ENCODE results near the gene DERA. TPM values are rescaled to one million over a fixed set of nuclear protein-coding genes. Genes with fewer than 3 reads are reported as not detected.

Gene DERA
- polyA plus RNA-seq, 1 donor (not counting 4 experiments of a cell fraction or from before 2014, with no cell fraction given), result 34.2 TPM

DNA sequence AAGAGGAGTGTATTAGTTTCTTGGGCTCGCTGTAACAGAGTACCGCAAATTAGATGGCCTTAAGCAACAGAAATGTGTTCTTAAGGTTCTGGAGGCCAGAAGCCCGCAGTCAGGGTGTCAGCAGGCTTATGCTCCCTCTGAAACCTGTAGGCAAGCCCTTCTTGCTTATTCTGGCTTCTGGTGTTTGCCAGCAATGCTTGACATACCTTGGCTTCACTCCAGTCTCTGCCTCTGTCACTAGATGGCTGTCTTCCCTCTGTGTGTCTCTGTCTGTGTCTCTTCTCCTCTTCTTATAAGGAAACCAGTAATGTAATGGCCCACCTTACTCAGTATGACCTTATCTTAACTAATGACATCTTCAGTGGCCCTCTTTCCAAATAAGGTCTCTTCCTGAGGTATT, 85.1 kb downstream of the DERA start:
- no peak overlapping the region for H3K4me2 ChIP-seq (ENCODE audit: control insufficient read depth, extremely low read depth, insufficient read depth, low read depth, low read length)
- H3K9me3 ChIP-seq (ENCODE audit: control insufficient read depth, low read depth, low read length), result no peaks in the 10 kb centered on the region
- H3K79me2 ChIP-seq (ENCODE audit: control insufficient read depth, insufficient read depth, low read length), result no peaks in the 10 kb centered on the region
- no peaks in the 10 kb centered on the region for H3K9me1 ChIP-seq (ENCODE audit: control insufficient read depth, extremely low read depth, insufficient read depth, low read length)
- H3K27ac ChIP-seq (ENCODE audit: control insufficient read depth, insufficient read depth, low read length), result no peak overlapping the region
- DNase-seq (ENCODE audit: low read depth, low spot score) (no peak), FAIRE-seq (peak; percentile 34)
- H3K36me3 ChIP-seq (ENCODE audit: control insufficient read depth in 2 of 2, extremely low read depth in 1 of 2, insufficient read depth in 2 of 2, low read length in 2 of 2), result peaks cover 0 to 2% of the 10 kb centered on the region in 2 experiments
- dilution Hi-C loops (cut with MboI; ENCODE audit: extremely low pct_ligation_motif_present, low sequenced_read_pairs), result no loop called here
- no peak overlapping the region for H3K9ac ChIP-seq (ENCODE audit: control insufficient read depth, extremely low read depth, insufficient read depth, low read length)
- H4K20me1 ChIP-seq (ENCODE audit: control insufficient read depth, extremely low read depth, insufficient read depth, low read length), result no peaks in the 10 kb centered on the region
- H3K4me3 ChIP-seq (ENCODE audit: control insufficient read depth in 2 of 3, extremely low read depth in 1 of 3, insufficient read depth in 2 of 3, low read depth in 1 of 3, low read length in 3 of 3), result no peak overlapping the region
- no peaks in the 10 kb centered on the region for H3K27me3 ChIP-seq (ENCODE audit: control insufficient read depth, extremely low read depth, insufficient read depth, low read length)
- no peaks in the 10 kb centered on the region for H3K4me1 ChIP-seq (ENCODE audit: control insufficient read depth, extremely low read depth, insufficient read depth, low read length)
- TF ChIP-seq, protein P1, sequence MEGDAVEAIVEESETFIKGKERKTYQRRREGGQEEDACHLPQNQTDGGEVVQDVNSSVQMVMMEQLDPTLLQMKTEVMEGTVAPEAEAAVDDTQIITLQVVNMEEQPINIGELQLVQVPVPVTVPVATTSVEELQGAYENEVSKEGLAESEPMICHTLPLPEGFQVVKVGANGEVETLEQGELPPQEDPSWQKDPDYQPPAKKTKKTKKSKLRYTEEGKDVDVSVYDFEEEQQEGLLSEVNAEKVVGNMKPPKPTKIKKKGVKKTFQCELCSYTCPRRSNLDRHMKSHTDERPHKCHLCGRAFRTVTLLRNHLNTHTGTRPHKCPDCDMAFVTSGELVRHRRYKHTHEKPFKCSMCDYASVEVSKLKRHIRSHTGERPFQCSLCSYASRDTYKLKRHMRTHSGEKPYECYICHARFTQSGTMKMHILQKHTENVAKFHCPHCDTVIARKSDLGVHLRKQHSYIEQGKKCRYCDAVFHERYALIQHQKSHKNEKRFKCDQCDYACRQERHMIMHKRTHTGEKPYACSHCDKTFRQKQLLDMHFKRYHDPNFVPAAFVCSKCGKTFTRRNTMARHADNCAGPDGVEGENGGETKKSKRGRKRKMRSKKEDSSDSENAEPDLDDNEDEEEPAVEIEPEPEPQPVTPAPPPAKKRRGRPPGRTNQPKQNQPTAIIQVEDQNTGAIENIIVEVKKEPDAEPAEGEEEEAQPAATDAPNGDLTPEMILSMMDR (optimal IDR thresholded peaks at IDR 0.05 in 1 of 3, IDR thresholded peaks at IDR 0.05 in 1 of 3, conservative IDR thresholded peaks at IDR 0.05 in 1 of 3; ENCODE audit: extremely low read depth in 1 of 3, insufficient read depth in 2 of 3, low read length in 3 of 3), result peak in 2 of 3 experiments; percentile 9 to 41
- TF ChIP-seq EZH2 (IDR thresholded peaks at IDR 0.05; ENCODE audit: low read length), result no peak
- no peak overlapping the region for H2AFZ ChIP-seq (ENCODE audit: control insufficient read depth, low read length)

DNA sequence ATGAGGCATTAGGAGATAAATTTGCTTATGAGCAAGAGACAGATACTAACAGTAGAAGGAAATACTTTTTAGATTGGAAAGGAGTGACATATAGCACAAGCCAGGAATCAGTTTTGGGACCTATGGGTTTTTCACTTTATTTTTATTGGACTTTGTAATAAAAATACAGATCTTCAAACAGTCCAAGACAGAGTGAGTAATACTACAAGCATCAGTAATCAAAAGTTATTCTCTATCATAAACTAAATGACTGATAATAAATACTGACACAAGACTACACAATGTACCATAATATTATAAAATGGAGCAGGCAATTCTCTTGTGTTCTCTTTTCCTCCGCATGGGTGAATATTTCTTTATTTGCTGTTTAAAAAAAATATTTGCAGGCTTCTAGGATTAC, 85.8 kb downstream of the DERA start:
- Histone ChIP-seq H2AFZ (ENCODE audit: control insufficient read depth, low read length) (no peak overlapping the region), H3K79me2 (ENCODE audit: control insufficient read depth, insufficient read depth, low read length) (no peaks in the 10 kb centered on the region), H3K9me3 (ENCODE audit: control insufficient read depth, low read depth, low read length) (no peaks in the 10 kb centered on the region), H3K27me3 (ENCODE audit: control insufficient read depth, extremely low read depth, insufficient read depth, low read length) (no peaks in the 10 kb centered on the region), H3K9ac (ENCODE audit: control insufficient read depth, extremely low read depth, insufficient read depth, low read length) (no peak overlapping the region), H3K4me1 (ENCODE audit: control insufficient read depth, extremely low read depth, insufficient read depth, low read length) (no peaks in the 10 kb centered on the region), H3K9me1 (ENCODE audit: control insufficient read depth, extremely low read depth, insufficient read depth, low read length) (no peaks in the 10 kb centered on the region), H3K27ac (ENCODE audit: control insufficient read depth, insufficient read depth, low read length) (no peak overlapping the region), H4K20me1 (ENCODE audit: control insufficient read depth, extremely low read depth, insufficient read depth, low read length) (no peaks in the 10 kb centered on the region), H3K36me3 (ENCODE audit: control insufficient read depth in 2 of 2, extremely low read depth in 1 of 2, insufficient read depth in 2 of 2, low read length in 2 of 2) (peaks cover 0 to 2% of the 10 kb centered on the region in 2 experiments), H3K4me2 (ENCODE audit: control insufficient read depth, extremely low read depth, insufficient read depth, low read depth, low read length) (no peak overlapping the region), H3K4me3 (ENCODE audit: control insufficient read depth in 2 of 3, extremely low read depth in 1 of 3, insufficient read depth in 2 of 3, low read depth in 1 of 3, low read length in 3 of 3) (no peak overlapping the region)
- TF ChIP-seq, protein P1 (optimal IDR thresholded peaks at IDR 0.05 in 1 of 3, IDR thresholded peaks at IDR 0.05 in 1 of 3, conservative IDR thresholded peaks at IDR 0.05 in 1 of 3; ENCODE audit: extremely low read depth in 1 of 3, insufficient read depth in 2 of 3, low read length in 3 of 3), result no peak
- no peak for TF ChIP-seq EZH2 (IDR thresholded peaks at IDR 0.05; ENCODE audit: low read length)
- DNase-seq (ENCODE audit: low read depth, low spot score) (no peak), FAIRE-seq (no peak)
- dilution Hi-C loops (cut with MboI; ENCODE audit: extremely low pct_ligation_motif_present, low sequenced_read_pairs), result no loop called here

Data from keratinocyte (primary cell).